K562 (cell line): ENCODE measurements around the gene TMEM14C. TPM values are rescaled to one million over a fixed set of nuclear protein-coding genes. Genes with fewer than 3 reads are reported as not detected.

Source experiments
- ADNP ChIP-seq: fragments of 200-800 bp; sonication (Bioruptor generic); IDR thresholded peaks from 2 replicates; pipeline ENCODE4 v1.6.1; 2016; ENCODE audit warnings: missing genetic modification characterization, missing compliant biosample characterization
- BHLHE40 ChIP-seq: IDR thresholded peaks from 2 replicates; pipeline ENCODE4 v1.6.1; 2011; ENCODE audit warnings: low read length, improper control_type of control experiment
- CTBP1 ChIP-seq: fragments of 450-650 bp; IDR thresholded peaks from 2 replicates; pipeline ENCODE4 v1.6.1; 2016; ENCODE audit warnings: borderline replicate concordance
- CXXC5 ChIP-seq: fragments of 250-450 bp; sonication (Bioruptor Pico); IDR thresholded peaks from 2 replicates; pipeline ENCODE4 v1.8.0; 2022; ENCODE audit warnings: inconsistent platforms, mild to moderate bottlenecking, moderate library complexity
- DPF2 ChIP-seq: fragments of 450-650 bp; IDR thresholded peaks from 2 replicates; pipeline ENCODE4 v1.6.1; 2016
- E2F3 ChIP-seq: fragments of 250-450 bp; sonication (Bioruptor Pico); IDR thresholded peaks from 2 replicates; pipeline ENCODE4 v1.4.0; 2020; ENCODE audit warnings: mild to moderate bottlenecking
- FOXJ2 ChIP-seq: fragments of 200-800 bp; sonication (Bioruptor generic); IDR thresholded peaks from 2 replicates; pipeline ENCODE4 v1.6.1; 2016; ENCODE audit warnings: missing genetic modification characterization, missing compliant biosample characterization
- FOXP1 ChIP-seq: sonication (generic); formaldehyde crosslinking; IDR thresholded peaks from 2 replicates; pipeline ENCODE4 v1.8.0; 2022; ENCODE audit warnings: mild to moderate bottlenecking, missing genetic modification reagents
- GABPB2 ChIP-seq: fragments of 250-450 bp; sonication (Bioruptor Pico); conservative IDR thresholded peaks from 2 replicates; pipeline ENCODE4 v1.5.1; 2021; ENCODE audit warnings: mild to moderate bottlenecking
- HDAC2 ChIP-seq: fragments of 450-650 bp; IDR thresholded peaks from 2 replicates; pipeline ENCODE4 v1.6.1; 2016; ENCODE audit warnings: mild to moderate bottlenecking
- KDM5B ChIP-seq: fragments of 200-600 bp; sonication (generic); IDR thresholded peaks from 2 replicates; pipeline ENCODE4 v1.6.1; 2012; ENCODE audit warnings: low read depth, mild to moderate bottlenecking, moderate library complexity, low read length, control low read depth, inconsistent platforms; ENCODE audit not compliant: insufficient replicate concordance
- MAZ ChIP-seq, 2 experiments: fragments of 450-650 bp in 1 of 2; sonication (generic) in 1 of 2; formaldehyde crosslinking; IDR thresholded peaks in 1 of 2; conservative IDR thresholded peaks in 1 of 2; 2 replicates each; pipeline versions ENCODE4 v1.4.0 to v1.5.0; 2020; ENCODE audit warnings: mild to moderate bottlenecking in 1 of 2, missing genetic modification reagents in 1 of 2
- MYNN ChIP-seq, 2 experiments: sonication (generic); formaldehyde crosslinking in 1 of 2; IDR thresholded peaks; 2 replicates each; pipeline versions ENCODE4 v1.5.0 to v1.6.1; 2016 to 2020; ENCODE audit warnings: antibody characterized with exemption in 1 of 2, missing genetic modification reagents in 1 of 2
- POLR2B ChIP-seq: fragments of 450-650 bp; IDR thresholded peaks from 2 replicates; pipeline ENCODE4 v1.6.1; 2018; ENCODE audit warnings: low read depth; ENCODE audit not compliant: partially characterized antibody
- RBM39 ChIP-seq: fragments of 200-400 bp; formaldehyde crosslinking; optimal IDR thresholded peaks from 2 replicates; pipeline ENCODE3; 2018; ENCODE audit warnings: low read depth, low read length
- ZBTB17 ChIP-seq: fragments of 450-650 bp; formaldehyde crosslinking; IDR thresholded peaks from 2 replicates; pipeline ENCODE4 v1.4.0; 2020; ENCODE audit warnings: mild to moderate bottlenecking
- ZC3H4 ChIP-seq: sonication (generic); formaldehyde crosslinking; IDR thresholded peaks from 2 replicates; pipeline ENCODE4 v1.9.0; 2021; ENCODE audit warnings: missing genetic modification reagents, borderline replicate concordance
- ZNF263 ChIP-seq: sonication (generic); formaldehyde crosslinking; IDR thresholded peaks from 2 replicates; pipeline ENCODE4 v1.8.0; 2022; ENCODE audit warnings: mild to moderate bottlenecking, missing genetic modification reagents, borderline replicate concordance
- ZNF696 ChIP-seq: fragments of 250-450 bp; sonication (Bioruptor Pico); conservative IDR thresholded peaks from 2 replicates; pipeline ENCODE4 v1.4.0; 2020; ENCODE audit warnings: mild to moderate bottlenecking, moderate library complexity
- polyA plus RNA-seq, 8 experiments: library from polyadenylated mRNA; depleted of rRNA in 4 of 8; stranded (reverse) in 5 of 8; unstranded in 3 of 8; fragments of >200 nt; fragmentation: Nextera tagmentation in 2 of 8; fragmentation: Illumina TruSeq in 1 of 8; extraction: Ambion mirVana in 2 of 8; extraction: Trizol in 1 of 8; gene quantifications; 2 replicates each; pipeline versions ENCODE4 v1.2.1 to v1.2.3, GENCODE V29; 2011 to 2014; ENCODE audit warnings: inconsistent platforms in 1 of 8, missing spikeins in 1 of 8
- total RNA-seq, 7 experiments: library from RNA; depleted of rRNA in 6 of 7; stranded (reverse); fragments of >200 nt in 6 of 7; fragmentation: Illumina TruSeq in 2 of 7; extraction: Trizol in 2 of 7; gene quantifications; 2 replicates each; pipeline versions ENCODE4 v1.2.1 to v1.2.3, GENCODE V29; 2011 to 2021; ENCODE audit warnings: low replicate concordance in 1 of 7
- TF ChIP-seq, protein P1 (sequence below), 2 experiments: fragments of 450-650 bp; IDR thresholded peaks; 2 replicates each; pipeline ENCODE4 v1.6.1; 2018; ENCODE audit warnings: mild to moderate bottlenecking in 2 of 2, low read depth in 1 of 2; ENCODE audit not compliant: partially characterized antibody in 2 of 2
- TF ChIP-seq, protein P2 (sequence below): fragments of 250-450 bp; sonication (Bioruptor Pico); IDR thresholded peaks from 2 replicates; pipeline ENCODE4 v1.9.0; 2021; ENCODE audit warnings: mild to moderate bottlenecking
- TF ChIP-seq, protein P3 (sequence below): fragments of 200-800 bp; sonication (Bioruptor generic); IDR thresholded peaks from 2 replicates; pipeline ENCODE4 v1.6.1; 2017; ENCODE audit warnings: missing genetic modification characterization, missing compliant biosample characterization
- TF ChIP-seq, protein P4 (sequence below): fragments of 450-650 bp; IDR thresholded peaks from 2 replicates; pipeline ENCODE4 v1.6.1; 2017; ENCODE audit warnings: mild to moderate bottlenecking, moderate library complexity

Gene TMEM14C
- total and polyA plus RNA-seq, 9 of the 15 experiments (the other 6 are each of a cell fraction or from before 2014, with no cell fraction given), result 151 to 496 (median 263) TPM

DNA sequence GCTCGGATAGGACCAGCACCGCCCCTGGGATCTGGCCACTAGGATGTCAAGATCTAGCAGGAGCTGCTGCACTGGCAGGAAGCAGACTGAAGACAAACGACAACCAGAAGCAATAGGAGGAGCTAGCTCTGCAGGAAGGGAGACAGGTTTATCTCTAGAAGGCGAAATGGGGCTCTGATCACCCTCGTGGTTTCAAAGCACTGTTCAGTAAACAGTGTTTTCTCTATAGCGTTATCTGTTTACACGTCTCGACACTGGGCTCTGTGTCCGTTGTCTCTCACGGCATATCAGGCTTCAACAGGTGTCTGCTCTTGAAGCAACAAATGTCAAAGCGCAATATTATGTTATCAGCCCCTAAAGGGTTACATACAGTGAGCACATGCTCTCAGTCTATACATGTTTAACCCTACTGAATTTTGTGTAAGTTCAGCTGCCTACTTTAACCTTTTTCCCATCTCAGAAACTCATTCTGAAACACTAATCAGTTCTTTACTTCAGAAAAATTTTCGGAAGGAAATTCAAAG is 48.6 kb downstream of the TMEM14C start (continued):
- no peak for TF ChIP-seq RBM39
- TF ChIP-seq ZC3H4 (CRISPR knock-in tag), result no peak
- TF ChIP-seq ZNF263 (CRISPR knock-in tag), result no peak; the same call in 1 of the 2 replicates
- TF ChIP-seq, protein P1, sequence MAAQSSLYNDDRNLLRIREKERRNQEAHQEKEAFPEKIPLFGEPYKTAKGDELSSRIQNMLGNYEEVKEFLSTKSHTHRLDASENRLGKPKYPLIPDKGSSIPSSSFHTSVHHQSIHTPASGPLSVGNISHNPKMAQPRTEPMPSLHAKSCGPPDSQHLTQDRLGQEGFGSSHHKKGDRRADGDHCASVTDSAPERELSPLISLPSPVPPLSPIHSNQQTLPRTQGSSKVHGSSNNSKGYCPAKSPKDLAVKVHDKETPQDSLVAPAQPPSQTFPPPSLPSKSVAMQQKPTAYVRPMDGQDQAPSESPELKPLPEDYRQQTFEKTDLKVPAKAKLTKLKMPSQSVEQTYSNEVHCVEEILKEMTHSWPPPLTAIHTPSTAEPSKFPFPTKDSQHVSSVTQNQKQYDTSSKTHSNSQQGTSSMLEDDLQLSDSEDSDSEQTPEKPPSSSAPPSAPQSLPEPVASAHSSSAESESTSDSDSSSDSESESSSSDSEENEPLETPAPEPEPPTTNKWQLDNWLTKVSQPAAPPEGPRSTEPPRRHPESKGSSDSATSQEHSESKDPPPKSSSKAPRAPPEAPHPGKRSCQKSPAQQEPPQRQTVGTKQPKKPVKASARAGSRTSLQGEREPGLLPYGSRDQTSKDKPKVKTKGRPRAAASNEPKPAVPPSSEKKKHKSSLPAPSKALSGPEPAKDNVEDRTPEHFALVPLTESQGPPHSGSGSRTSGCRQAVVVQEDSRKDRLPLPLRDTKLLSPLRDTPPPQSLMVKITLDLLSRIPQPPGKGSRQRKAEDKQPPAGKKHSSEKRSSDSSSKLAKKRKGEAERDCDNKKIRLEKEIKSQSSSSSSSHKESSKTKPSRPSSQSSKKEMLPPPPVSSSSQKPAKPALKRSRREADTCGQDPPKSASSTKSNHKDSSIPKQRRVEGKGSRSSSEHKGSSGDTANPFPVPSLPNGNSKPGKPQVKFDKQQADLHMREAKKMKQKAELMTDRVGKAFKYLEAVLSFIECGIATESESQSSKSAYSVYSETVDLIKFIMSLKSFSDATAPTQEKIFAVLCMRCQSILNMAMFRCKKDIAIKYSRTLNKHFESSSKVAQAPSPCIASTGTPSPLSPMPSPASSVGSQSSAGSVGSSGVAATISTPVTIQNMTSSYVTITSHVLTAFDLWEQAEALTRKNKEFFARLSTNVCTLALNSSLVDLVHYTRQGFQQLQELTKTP (IDR thresholded peaks at IDR 0.05; ENCODE audit: low read depth in 1 of 2, partially characterized antibody in 2 of 2), result peak in 1 of 2 experiments; percentile 74
- peak; percentile 68; the same call in 1 of the 2 replicates for TF ChIP-seq FOXJ2 (tag)
- no peak for TF ChIP-seq GABPB2
- TF ChIP-seq, protein P2, sequence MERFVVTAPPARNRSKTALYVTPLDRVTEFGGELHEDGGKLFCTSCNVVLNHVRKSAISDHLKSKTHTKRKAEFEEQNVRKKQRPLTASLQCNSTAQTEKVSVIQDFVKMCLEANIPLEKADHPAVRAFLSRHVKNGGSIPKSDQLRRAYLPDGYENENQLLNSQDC (CRISPR knock-in tag), result no peak
- peak; percentile 99 for TF ChIP-seq HDAC2
- TF ChIP-seq, protein P3, sequence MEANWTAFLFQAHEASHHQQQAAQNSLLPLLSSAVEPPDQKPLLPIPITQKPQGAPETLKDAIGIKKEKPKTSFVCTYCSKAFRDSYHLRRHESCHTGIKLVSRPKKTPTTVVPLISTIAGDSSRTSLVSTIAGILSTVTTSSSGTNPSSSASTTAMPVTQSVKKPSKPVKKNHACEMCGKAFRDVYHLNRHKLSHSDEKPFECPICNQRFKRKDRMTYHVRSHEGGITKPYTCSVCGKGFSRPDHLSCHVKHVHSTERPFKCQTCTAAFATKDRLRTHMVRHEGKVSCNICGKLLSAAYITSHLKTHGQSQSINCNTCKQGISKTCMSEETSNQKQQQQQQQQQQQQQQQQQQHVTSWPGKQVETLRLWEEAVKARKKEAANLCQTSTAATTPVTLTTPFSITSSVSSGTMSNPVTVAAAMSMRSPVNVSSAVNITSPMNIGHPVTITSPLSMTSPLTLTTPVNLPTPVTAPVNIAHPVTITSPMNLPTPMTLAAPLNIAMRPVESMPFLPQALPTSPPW (CRISPR knock-in tag), result peak; percentile 23; the same call in 1 of the 2 replicates
- no peak for TF ChIP-seq POLR2B
- TF ChIP-seq FOXP1 (CRISPR knock-in tag), result peak; percentile 99
- TF ChIP-seq CXXC5 (CRISPR knock-in tag), result peak; percentile 95
- TF ChIP-seq MYNN (IDR thresholded peaks at IDR 0.05), result peak; percentile 80
- no peak for TF ChIP-seq MYNN (CRISPR knock-in tag; IDR thresholded peaks at IDR 0.05)
- TF ChIP-seq MAZ (CRISPR knock-in tag; conservative IDR thresholded peaks at IDR 0.05 in 1 of 2, IDR thresholded peaks at IDR 0.05 in 1 of 2), result no peak; a peak in 1 of 4 replicates
- TF ChIP-seq E2F3 (CRISPR knock-in tag), result no peak
- TF ChIP-seq DPF2, result peak; percentile 97
- TF ChIP-seq CTBP1, result peak; percentile 93; the same call in 1 of the 2 replicates
- peak; percentile 58 for TF ChIP-seq BHLHE40
- TF ChIP-seq KDM5B, result no peak
- TF ChIP-seq ZBTB17, result no peak
- peak; percentile 56; the same call in 1 of the 2 replicates for TF ChIP-seq ADNP (tag)
- no peak for TF ChIP-seq ZNF696 (CRISPR knock-in tag)
- TF ChIP-seq, protein P4, sequence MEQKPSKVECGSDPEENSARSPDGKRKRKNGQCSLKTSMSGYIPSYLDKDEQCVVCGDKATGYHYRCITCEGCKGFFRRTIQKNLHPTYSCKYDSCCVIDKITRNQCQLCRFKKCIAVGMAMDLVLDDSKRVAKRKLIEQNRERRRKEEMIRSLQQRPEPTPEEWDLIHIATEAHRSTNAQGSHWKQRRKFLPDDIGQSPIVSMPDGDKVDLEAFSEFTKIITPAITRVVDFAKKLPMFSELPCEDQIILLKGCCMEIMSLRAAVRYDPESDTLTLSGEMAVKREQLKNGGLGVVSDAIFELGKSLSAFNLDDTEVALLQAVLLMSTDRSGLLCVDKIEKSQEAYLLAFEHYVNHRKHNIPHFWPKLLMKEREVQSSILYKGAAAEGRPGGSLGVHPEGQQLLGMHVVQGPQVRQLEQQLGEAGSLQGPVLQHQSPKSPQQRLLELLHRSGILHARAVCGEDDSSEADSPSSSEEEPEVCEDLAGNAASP, result no peak
